Activated T-helper 1 cell treated with anti-CD3 and anti-CD28 coated beads, Interleukin-12 subunit alpha, Interleukin-12 subunit beta, Interleukin-2, Interleukin-4 antibody, amounts not matched to agents 30 ng/mL and 10 ng/mL and 1 ng/mL, durations not matched to agents 14 hours and 24 hours and 36 hours (primary cell): Measurements from ENCODE around the gene ZNF141. TPM values are rescaled to one million over a fixed set of nuclear protein-coding genes. Genes with fewer than 3 reads are reported as not detected.
"Not testable (repeated sequence)": the region's sequence is repeated elsewhere in the genome, so short reads cannot be mapped to it uniquely, and the experiment has no call there.

ENCODE experiments used
- DNase-seq: peaks from one replicate; pipeline ENCODE4 v3.0.0; 2021; ENCODE audit warnings: low spot score
- H3K27ac Mint-ChIP-seq: one replicate; pipeline ENCODE4 v1.8.0; 2021; ENCODE audit warnings: mild to moderate bottlenecking, mixed read lengths
- H3K27me3 Mint-ChIP-seq: one replicate; pipeline ENCODE4 v1.8.0; 2022; ENCODE audit warnings: mild to moderate bottlenecking, moderate library complexity, mixed read lengths; ENCODE audit not compliant: insufficient read depth
- H3K36me3 Mint-ChIP-seq: one replicate; pipeline ENCODE4 v1.8.0; 2021; ENCODE audit warnings: low read depth, mixed read lengths
- H3K4me1 Mint-ChIP-seq: one replicate; pipeline ENCODE4 v1.8.0; 2021; ENCODE audit warnings: low read depth, mixed read lengths
- H3K4me3 Mint-ChIP-seq: one replicate; pipeline ENCODE4 v1.8.0; 2021; ENCODE audit warnings: mild to moderate bottlenecking, moderate library complexity, mixed read lengths
- H3K9me3 Mint-ChIP-seq: one replicate; pipeline ENCODE4 v1.8.0; 2021; ENCODE audit warnings: mixed read lengths
- intact Hi-C: fragments of 100-400 bp; cut with micrococcal nuclease; formaldehyde crosslinking; loops from one replicate; pipeline ENCODE4 v1.15.1; 2024
- total RNA-seq: library from RNA; stranded (reverse); gene quantifications from 2 replicates; pipeline ENCODE4 v1.2.3, GENCODE V29; 2022

Gene ZNF141
- total RNA-seq: 23.4 and 23.7 TPM in 2 replicates

DNA sequence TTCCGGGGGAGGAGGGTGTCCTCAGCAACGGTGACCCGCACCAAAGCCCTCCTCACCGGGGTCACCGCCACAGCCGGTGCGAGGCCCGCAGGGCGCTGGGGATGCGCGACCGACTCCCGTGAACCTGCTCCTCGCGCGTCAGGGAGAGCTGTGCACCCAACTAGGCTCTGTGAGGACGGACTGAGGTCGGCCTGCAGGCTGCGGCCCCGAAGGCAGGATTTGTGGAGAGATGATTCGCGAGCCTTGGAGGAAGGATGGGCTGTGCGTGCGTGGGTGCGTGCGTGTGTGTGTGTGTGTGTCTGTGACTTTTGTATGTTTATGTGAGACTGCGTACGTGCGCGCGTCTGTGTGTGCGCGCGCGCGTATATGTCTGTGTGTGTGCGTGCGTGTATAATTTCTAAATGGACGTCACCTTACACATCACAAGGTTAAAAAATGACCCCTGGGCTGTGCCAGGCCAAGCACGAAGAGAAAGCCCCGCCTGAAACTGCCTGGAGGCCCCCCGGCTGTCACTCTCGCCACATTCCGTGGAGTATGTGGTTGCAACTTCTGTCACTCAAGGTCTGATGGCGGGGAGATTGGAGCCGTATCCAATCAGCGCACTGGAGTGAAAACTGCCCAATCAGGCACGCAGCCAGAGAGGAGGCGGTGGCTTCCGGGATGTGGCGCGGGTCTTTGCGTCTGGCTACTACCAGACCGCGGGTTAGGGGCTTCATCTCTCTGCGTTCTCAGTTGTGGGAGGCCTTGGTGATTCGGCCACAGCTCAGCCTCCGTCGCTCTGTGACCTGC, at the start of gene ZNF141:
ZNF141 (plus strand) TSS at position 672 of the 789 bp plus-strand sequence. CDS start 170 bp downstream, outside the sequence.
- H3K27ac Mint-ChIP-seq: peak within 1 kb of the TSS; percentile 98
- intact Hi-C loops: loop anchor here (1.0 to 5.0 kb wide), 6 partner anchors 45 to 337 kb away; partner anchors contain the start of genes ATP5ME, MYL5, PIGG and ZNF721
- peak; percentile 90 for DNase-seq

GRCh38 chr4:288891-289290, 48.7 kb upstream of the ZNF141 start:
- Mint-ChIP-seq H3K4me3 (no peak overlapping the region), H3K27ac (no peak overlapping the region), H3K4me1 (no peaks in the 10 kb centered on the region), H3K9me3 (peaks cover 41% of the 10 kb centered on the region), H3K27me3 (no peaks in the 10 kb centered on the region), H3K36me3 (no peaks in the 10 kb centered on the region)
- DNase-seq: no peak
- intact Hi-C loops: no loop called here

More for the DNA sequence above, at the start of gene ZNF141:
- Mint-ChIP-seq H3K36me3 (peaks cover 37% of the 10 kb centered on the region), H3K9me3 (peaks cover 51% of the 10 kb centered on the region), H3K4me1 (peaks cover 25% of the 10 kb centered on the region), H3K27me3 (peaks cover 3% of the 10 kb centered on the region), H3K4me3 (peak within 1 kb of the TSS; percentile 99)

- intact Hi-C loops: no loop called here
- Mint-ChIP-seq H3K36me3 (no peaks in the 10 kb centered on the region), H3K27me3 (no peaks in the 10 kb centered on the region), H3K4me3 (no peak overlapping the region), H3K4me1 (no peaks in the 10 kb centered on the region), H3K27ac (no peak overlapping the region), H3K9me3 (peaks cover 32% of the 10 kb centered on the region)
- no peak for DNase-seq
These were observed 42.9 kb upstream of the ZNF141 start for GRCh38 chr4:294732-295131.

GRCh38 chr4:302381-302780, 35.2 kb upstream of the ZNF141 start:
- peaks cover 61% of the 10 kb centered on the region for H3K9me3 Mint-ChIP-seq
- peaks cover 10% of the 10 kb centered on the region for H3K4me1 Mint-ChIP-seq
- no peaks in the 10 kb centered on the region for H3K27me3 Mint-ChIP-seq
- no peak overlapping the region for H3K27ac Mint-ChIP-seq
- intact Hi-C loops: no loop called here
- H3K4me3 Mint-ChIP-seq: no peak overlapping the region
- DNase-seq: no peak
- no peaks in the 10 kb centered on the region for H3K36me3 Mint-ChIP-seq

GRCh38 chr4:304516-304915, 33.1 kb upstream of the ZNF141 start:
- DNase-seq, H3K27me3 Mint-ChIP-seq, H3K27ac Mint-ChIP-seq, H3K4me3 Mint-ChIP-seq, H3K36me3 Mint-ChIP-seq, intact Hi-C loops, H3K4me1 Mint-ChIP-seq: not testable (repeated sequence)
- peaks cover 67% of the 10 kb centered on the region for H3K9me3 Mint-ChIP-seq

GRCh38 chr4:304969-305680, 32.5 kb upstream of the ZNF141 start, which contains the start of gene ZNF732:
TSS of gene ZNF732 (minus strand) at chr4:305474. CDS start at chr4:305310, 164 bp downstream.
- intact Hi-C loops: no loop called here
- peaks cover 1% of the 10 kb centered on the region for H3K27me3 Mint-ChIP-seq
- no peak within 1 kb of the TSS for H3K27ac Mint-ChIP-seq
- H3K4me1 Mint-ChIP-seq: peaks cover 10% of the 10 kb centered on the region
- H3K4me3 Mint-ChIP-seq: no peak within 1 kb of the TSS
- H3K9me3 Mint-ChIP-seq: peaks cover 64% of the 10 kb centered on the region
- no peak for DNase-seq
- no peaks in the 10 kb centered on the region for H3K36me3 Mint-ChIP-seq

- Mint-ChIP-seq H3K27ac (no peak overlapping the region), H3K36me3 (no peaks in the 10 kb centered on the region), H3K9me3 (peaks cover 63% of the 10 kb centered on the region), H3K4me1 (peaks cover 10% of the 10 kb centered on the region), H3K27me3 (peaks cover 1% of the 10 kb centered on the region), H3K4me3 (no peak overlapping the region)
- no peak for DNase-seq
- intact Hi-C loops: no loop called here
These were observed 31.1 kb upstream of the ZNF141 start for GRCh38 chr4:306551-306961.

GRCh38 chr4:309807-310206, 27.8 kb upstream of the ZNF141 start:
- DNase-seq: no peak
- H3K4me3 Mint-ChIP-seq: no peak overlapping the region
- H3K9me3 Mint-ChIP-seq: peaks cover 49% of the 10 kb centered on the region
- H3K4me1 Mint-ChIP-seq: peaks cover 10% of the 10 kb centered on the region
- H3K36me3 Mint-ChIP-seq: peaks cover 2% of the 10 kb centered on the region
- H3K27ac Mint-ChIP-seq: no peak overlapping the region
- H3K27me3 Mint-ChIP-seq: peaks cover 1% of the 10 kb centered on the region
- intact Hi-C loops: no loop called here

- no peak overlapping the region for H3K27ac Mint-ChIP-seq
These were observed 23.2 kb upstream of the ZNF141 start for GRCh38 chr4:314296-314903.

DNA sequence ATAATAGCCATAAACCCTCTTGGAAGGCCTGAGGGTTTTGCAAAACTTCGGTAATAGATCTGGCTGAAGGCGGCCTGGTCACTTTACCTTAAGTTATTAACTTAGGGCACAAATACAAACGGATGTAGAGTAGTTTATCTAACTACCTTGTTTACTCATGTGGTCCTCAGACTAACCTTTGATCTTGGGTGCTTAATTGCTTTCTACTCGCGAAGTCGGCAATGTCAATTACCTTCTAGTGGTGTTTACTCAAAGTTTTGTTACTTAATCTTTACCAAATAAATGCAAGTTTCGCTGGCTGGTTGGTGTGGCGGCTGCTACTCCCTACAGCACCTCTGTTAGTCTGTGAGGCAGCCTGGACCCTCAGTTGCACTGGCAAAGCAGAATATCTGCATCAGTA, 8.9 kb upstream of the ZNF141 start:
- Mint-ChIP-seq H3K4me1 (no peaks in the 10 kb centered on the region), H3K27me3 (no peaks in the 10 kb centered on the region), H3K4me3 (no peak overlapping the region), H3K9me3 (peaks cover 42% of the 10 kb centered on the region), H3K36me3 (no peaks in the 10 kb centered on the region), H3K27ac (no peak overlapping the region)
- no peak for DNase-seq
- intact Hi-C loops: no loop called here

More at GRCh38 chr4:314296-314903, 23.2 kb upstream of the ZNF141 start:
- H3K9me3 Mint-ChIP-seq: peaks cover 55% of the 10 kb centered on the region
- no peaks in the 10 kb centered on the region for H3K27me3 Mint-ChIP-seq
- H3K4me3 Mint-ChIP-seq: no peak overlapping the region
- no peak for DNase-seq
- peaks cover 2% of the 10 kb centered on the region for H3K36me3 Mint-ChIP-seq
- no peaks in the 10 kb centered on the region for H3K4me1 Mint-ChIP-seq
- intact Hi-C loops: no loop called here

- no peak for DNase-seq
- intact Hi-C loops: loop anchor here (5.0 kb wide), 1 partner anchor 47 kb away; no protein-coding TSS in a partner anchor
These were observed 2.1 kb upstream of the ZNF141 start for GRCh38 chr4:335515-335914.

DNA sequence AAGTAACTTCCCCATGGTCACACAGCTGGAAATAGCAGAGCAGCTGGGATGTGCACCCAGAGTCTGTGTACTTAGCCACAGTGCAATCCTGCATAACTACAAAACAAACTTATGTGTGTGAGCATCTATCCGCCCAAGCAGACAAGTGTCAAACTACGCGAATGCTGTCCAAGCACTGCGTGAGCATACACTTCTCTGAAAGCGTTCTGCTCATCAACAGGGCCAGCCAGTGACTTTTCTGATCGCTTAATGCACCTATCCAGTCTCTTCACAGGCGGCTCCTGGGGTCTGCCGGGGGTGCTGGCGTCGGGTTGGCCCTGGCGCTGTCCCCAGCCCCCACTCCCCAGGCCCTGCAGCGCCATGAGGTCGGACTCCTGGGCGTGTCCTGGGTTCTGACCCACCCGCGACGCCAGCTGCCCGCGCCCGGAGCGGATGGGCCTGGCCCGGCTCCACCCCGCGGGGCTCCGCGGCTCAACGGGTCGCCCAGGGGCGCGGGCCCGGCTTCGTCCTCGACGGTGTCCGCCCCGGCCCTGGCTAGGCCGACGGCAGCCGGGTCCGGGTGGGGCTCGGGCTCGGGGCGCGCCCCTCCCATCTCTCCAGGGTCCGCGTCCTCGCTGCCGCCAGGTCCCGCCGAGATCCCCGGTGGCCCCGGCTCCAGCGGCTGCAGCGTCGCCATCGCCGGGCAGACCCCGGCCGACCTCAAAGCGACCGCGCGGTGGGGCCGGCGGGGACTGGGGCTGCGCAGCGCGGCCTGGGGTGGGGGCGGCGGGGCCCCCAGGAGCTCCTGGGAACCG, 1.3 kb upstream of the ZNF141 start:
- Mint-ChIP-seq H3K4me1 (peaks cover 25% of the 10 kb centered on the region), H3K9me3 (peaks cover 43% of the 10 kb centered on the region), H3K36me3 (peaks cover 29% of the 10 kb centered on the region), H3K4me3 (peak overlapping the region; percentile 82), H3K27me3 (peaks cover 3% of the 10 kb centered on the region), H3K27ac (peak overlapping the region; percentile 52)
- intact Hi-C loops: loop anchor here (2.0 to 5.0 kb wide), 2 partner anchors 46 to 93 kb away; no protein-coding TSS in a partner anchor
- no peak for DNase-seq

More at GRCh38 chr4:335515-335914, 2.1 kb upstream of the ZNF141 start:
- H3K27ac Mint-ChIP-seq: no peak overlapping the region
- peak overlapping the region; percentile 82 for H3K4me3 Mint-ChIP-seq
- peaks cover 3% of the 10 kb centered on the region for H3K27me3 Mint-ChIP-seq
- H3K9me3 Mint-ChIP-seq: peaks cover 35% of the 10 kb centered on the region
- H3K36me3 Mint-ChIP-seq: peaks cover 26% of the 10 kb centered on the region
- H3K4me1 Mint-ChIP-seq: peaks cover 24% of the 10 kb centered on the region
